OCI-LY1 (cell line): ENCODE results near the gene USP15.

Experiments used
- H2AFZ ChIP-seq: fragments of 200-600 bp; sonication (generic), shearing (Covaris generic); 2 replicates; pipeline ENCODE4 v1.6.0; 2014; ENCODE audit warnings: antibody characterized with exemption, mild to moderate bottlenecking, low read length
- H3F3A ChIP-seq: fragments of 200-600 bp; sonication (generic), shearing (Covaris generic); 2 replicates; pipeline ENCODE4 v1.6.0; 2014; ENCODE audit warnings: mild to moderate bottlenecking, antibody characterized with exemption, low read length, moderate library complexity; ENCODE audit not compliant: insufficient read depth
- H3K27ac ChIP-seq: fragments of 200-600 bp; sonication (generic); 2 replicates; pipeline ENCODE4 v1.5.1; 2014; ENCODE audit warnings: low read length, mixed run types, mild to moderate bottlenecking, low read depth; ENCODE audit not compliant: poor library complexity, severe bottlenecking
- H3K27me3 ChIP-seq: fragments of 200-600 bp; sonication (generic); 2 replicates; pipeline ENCODE4 v1.6.0; 2014; ENCODE audit warnings: antibody characterized with exemption, mild to moderate bottlenecking, low read length, moderate library complexity; ENCODE audit not compliant: insufficient read depth
- H3K36me3 ChIP-seq: fragments of 200-600 bp; sonication (generic); 2 replicates; pipeline ENCODE4 v1.6.1; 2014; ENCODE audit warnings: mild to moderate bottlenecking, antibody characterized with exemption, low read length, moderate library complexity, mixed read lengths; ENCODE audit not compliant: insufficient read depth
- H3K4me1 ChIP-seq: fragments of 200-600 bp; sonication (generic); 2 replicates; pipeline ENCODE4 v1.5.1; 2014; ENCODE audit warnings: mild to moderate bottlenecking, low read length, moderate library complexity; ENCODE audit not compliant: insufficient read depth, severe bottlenecking
- H3K4me2 ChIP-seq: fragments of 200-600 bp; sonication (generic), shearing (Covaris generic); 2 replicates; pipeline ENCODE4 v1.6.1; 2014; ENCODE audit warnings: low read length
- H3K4me3 ChIP-seq: fragments of 200-600 bp; sonication (generic); 2 replicates; pipeline ENCODE4 v1.5.1; 2014; ENCODE audit warnings: low read length, low read depth, mild to moderate bottlenecking, mixed read lengths; ENCODE audit not compliant: poor library complexity, severe bottlenecking
- H3K79me2 ChIP-seq: fragments of 200-600 bp; shearing (Covaris generic); 2 replicates; pipeline ENCODE4 v1.6.1; 2016; ENCODE audit warnings: mixed run types, low read length, mixed read lengths; ENCODE audit not compliant: insufficient read depth
- H3K9ac ChIP-seq: fragments of 200-600 bp; sonication (generic), shearing (Covaris generic); 2 replicates; pipeline ENCODE4 v1.6.1; 2014; ENCODE audit warnings: mild to moderate bottlenecking, low read length, mixed read lengths
- H3K9me2 ChIP-seq: fragments of 200-600 bp; sonication (generic), shearing (Covaris generic); 2 replicates; pipeline ENCODE4 v1.6.1; 2014; ENCODE audit warnings: low read depth, mild to moderate bottlenecking, low read length, mixed read lengths
- H3K9me3 ChIP-seq: fragments of 200-600 bp; shearing (Covaris generic); 2 replicates; pipeline ENCODE4 v1.6.1; 2014; ENCODE audit warnings: low read length, mixed read lengths
- H4K20me1 ChIP-seq: fragments of 200-600 bp; sonication (generic), shearing (Covaris generic); 2 replicates; pipeline ENCODE4 v1.6.0; 2016; ENCODE audit warnings: mild to moderate bottlenecking, low read length; ENCODE audit not compliant: insufficient read depth
- EZH2 ChIP-seq: fragments of 200-600 bp; sonication (generic), shearing (Covaris generic); IDR thresholded peaks from 2 replicates; pipeline ENCODE4 v1.8.0; 2017; ENCODE audit warnings: borderline replicate concordance, mixed run types, mild to moderate bottlenecking, antibody characterized with exemption, low read length, moderate library complexity, mixed read lengths
- TF ChIP-seq, protein P1 (sequence below): fragments of 200-600 bp; sonication (generic), shearing (Covaris generic); IDR thresholded peaks from 2 replicates; pipeline ENCODE4 v1.5.1; 2017; ENCODE audit warnings: mild to moderate bottlenecking, antibody characterized with exemption, low read length, moderate library complexity, mixed read lengths

USP15 gene

DNA sequence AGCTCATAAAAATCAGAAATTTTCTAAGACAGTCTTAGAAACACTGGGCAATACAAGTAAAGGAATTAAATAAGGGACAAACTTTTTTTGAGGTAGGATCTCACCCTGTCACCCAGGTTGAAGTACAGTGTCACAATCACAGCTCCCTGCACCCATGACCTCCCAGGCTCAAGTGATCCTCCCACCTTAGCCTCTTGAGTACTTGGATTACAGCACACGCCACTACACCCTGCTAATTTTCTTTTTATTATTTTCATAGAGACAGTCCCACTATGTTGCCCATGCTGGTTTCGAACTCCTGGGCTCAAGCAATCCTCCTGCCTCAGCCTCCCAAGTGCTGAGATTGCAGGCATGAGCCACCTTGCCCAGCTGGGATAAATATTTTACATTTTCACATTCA lies 90.3 kb downstream of the USP15 start:
- peaks cover 4% of the 10 kb centered on the region; the same call in 1 of the 2 replicates for H3K79me2 ChIP-seq
- H3K27ac ChIP-seq = no peak overlapping the region

GRCh38 chr12:62351326-62351725 lies 91.1 kb downstream of the USP15 start:
- no peaks in the 10 kb centered on the region for H4K20me1 ChIP-seq
- peaks cover 4% of the 10 kb centered on the region; the same call in 1 of the 2 replicates for H3K79me2 ChIP-seq
- H3K9me3 ChIP-seq = no peaks in the 10 kb centered on the region
- no peak overlapping the region for H2AFZ ChIP-seq
- H3K4me1 ChIP-seq = no peaks in the 10 kb centered on the region
- H3K4me2 ChIP-seq = no peak overlapping the region
- H3K36me3 ChIP-seq = peaks cover 22% of the 10 kb centered on the region
- H3K9me2 ChIP-seq = no peaks in the 10 kb centered on the region
- H3K4me3 ChIP-seq = no peak overlapping the region
- TF ChIP-seq, protein P1, sequence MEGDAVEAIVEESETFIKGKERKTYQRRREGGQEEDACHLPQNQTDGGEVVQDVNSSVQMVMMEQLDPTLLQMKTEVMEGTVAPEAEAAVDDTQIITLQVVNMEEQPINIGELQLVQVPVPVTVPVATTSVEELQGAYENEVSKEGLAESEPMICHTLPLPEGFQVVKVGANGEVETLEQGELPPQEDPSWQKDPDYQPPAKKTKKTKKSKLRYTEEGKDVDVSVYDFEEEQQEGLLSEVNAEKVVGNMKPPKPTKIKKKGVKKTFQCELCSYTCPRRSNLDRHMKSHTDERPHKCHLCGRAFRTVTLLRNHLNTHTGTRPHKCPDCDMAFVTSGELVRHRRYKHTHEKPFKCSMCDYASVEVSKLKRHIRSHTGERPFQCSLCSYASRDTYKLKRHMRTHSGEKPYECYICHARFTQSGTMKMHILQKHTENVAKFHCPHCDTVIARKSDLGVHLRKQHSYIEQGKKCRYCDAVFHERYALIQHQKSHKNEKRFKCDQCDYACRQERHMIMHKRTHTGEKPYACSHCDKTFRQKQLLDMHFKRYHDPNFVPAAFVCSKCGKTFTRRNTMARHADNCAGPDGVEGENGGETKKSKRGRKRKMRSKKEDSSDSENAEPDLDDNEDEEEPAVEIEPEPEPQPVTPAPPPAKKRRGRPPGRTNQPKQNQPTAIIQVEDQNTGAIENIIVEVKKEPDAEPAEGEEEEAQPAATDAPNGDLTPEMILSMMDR = no peak
- TF ChIP-seq EZH2 = no peak
- no peak overlapping the region for H3K9ac ChIP-seq
- H3K27me3 ChIP-seq = no peaks in the 10 kb centered on the region
- no peaks in the 10 kb centered on the region for H3F3A ChIP-seq
- no peak overlapping the region for H3K27ac ChIP-seq

More for the DNA sequence above, 90.3 kb downstream of the USP15 start:
- Histone ChIP-seq H3K27me3 (no peaks in the 10 kb centered on the region), H3K36me3 (peaks cover 18% of the 10 kb centered on the region; the same call in 1 of the 2 replicates), H3K4me1 (no peaks in the 10 kb centered on the region), H2AFZ (no peak overlapping the region), H4K20me1 (no peaks in the 10 kb centered on the region), H3K4me3 (no peak overlapping the region), H3K9me2 (no peaks in the 10 kb centered on the region), H3K4me2 (no peak overlapping the region), H3F3A (no peaks in the 10 kb centered on the region), H3K9ac (no peak overlapping the region), H3K9me3 (no peaks in the 10 kb centered on the region)
- TF ChIP-seq, protein P1 = no peak
- no peak for TF ChIP-seq EZH2

- no peak overlapping the region for H2AFZ ChIP-seq
- H3F3A ChIP-seq = no peaks in the 10 kb centered on the region
- H3K4me3 ChIP-seq = no peak overlapping the region
- H3K36me3 ChIP-seq = peaks cover 30% of the 10 kb centered on the region
- H3K9ac ChIP-seq = no peak overlapping the region
- no peaks in the 10 kb centered on the region for H3K9me3 ChIP-seq
- no peaks in the 10 kb centered on the region for H3K9me2 ChIP-seq
- no peaks in the 10 kb centered on the region for H3K27me3 ChIP-seq
- H3K79me2 ChIP-seq = no peaks in the 10 kb centered on the region
- no peak overlapping the region for H3K4me2 ChIP-seq
- H3K4me1 ChIP-seq = no peaks in the 10 kb centered on the region
- H3K27ac ChIP-seq = no peak overlapping the region
- TF ChIP-seq, protein P1 = no peak
- H4K20me1 ChIP-seq = no peaks in the 10 kb centered on the region
Observed at GRCh38 chr12:62361048-62361447, 100.8 kb downstream of the USP15 start.
